IPS DF 4.7 (cell line): ENCODE results near the gene CASP10.

Experiments
- DNase-seq: peaks from one replicate; pipeline ENCODE4 v3.0.0-alpha.2; 2013; ENCODE audit warnings: low spot score; ENCODE audit errors: extremely low read depth

The CASP10 gene

DNA sequence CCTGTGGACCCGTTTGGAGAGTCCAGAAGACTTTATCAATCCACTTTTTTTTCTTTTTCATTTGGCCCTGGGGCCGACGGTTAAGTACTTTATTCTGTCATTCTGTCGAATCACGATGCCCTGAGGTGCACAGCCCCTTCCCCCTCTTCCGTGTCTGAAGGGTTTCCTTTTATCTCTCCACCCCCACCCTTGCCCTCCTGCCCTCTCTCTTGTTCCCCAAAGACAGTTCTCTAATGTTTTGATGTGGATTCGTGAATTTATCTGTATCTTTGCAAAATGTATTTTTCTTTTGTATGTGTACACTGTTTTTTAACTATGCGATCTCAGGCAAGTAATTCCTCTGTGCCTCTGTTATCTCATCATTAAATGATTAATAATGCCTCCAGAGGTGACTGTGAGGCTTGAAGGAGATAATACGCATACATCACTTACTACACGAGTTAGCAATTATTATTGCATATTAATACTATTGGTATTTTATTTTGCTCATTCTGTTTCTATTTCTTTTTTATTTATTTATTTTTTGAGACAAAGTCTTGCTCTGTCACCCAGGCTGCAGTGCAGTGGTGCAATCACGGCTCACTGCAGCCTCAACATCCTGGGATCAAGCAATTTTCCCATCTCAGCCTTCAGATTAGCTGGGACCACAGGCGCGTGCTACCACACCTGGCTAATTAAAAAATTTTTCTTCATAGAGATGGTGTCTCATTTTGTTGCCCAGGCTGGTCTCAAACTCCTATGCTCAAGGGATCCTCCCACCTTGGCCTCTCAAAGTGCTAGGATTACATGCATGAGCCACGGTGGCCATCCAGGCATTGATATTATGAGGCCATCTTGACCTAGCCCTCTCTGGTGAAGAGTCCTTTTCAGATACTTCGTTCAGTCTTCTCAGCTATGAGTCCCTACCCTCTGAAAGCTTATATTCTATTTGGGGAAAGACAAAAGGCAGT lies 76.0 kb downstream of the CASP10 start:
- DNase-seq, result no peak

DNA sequence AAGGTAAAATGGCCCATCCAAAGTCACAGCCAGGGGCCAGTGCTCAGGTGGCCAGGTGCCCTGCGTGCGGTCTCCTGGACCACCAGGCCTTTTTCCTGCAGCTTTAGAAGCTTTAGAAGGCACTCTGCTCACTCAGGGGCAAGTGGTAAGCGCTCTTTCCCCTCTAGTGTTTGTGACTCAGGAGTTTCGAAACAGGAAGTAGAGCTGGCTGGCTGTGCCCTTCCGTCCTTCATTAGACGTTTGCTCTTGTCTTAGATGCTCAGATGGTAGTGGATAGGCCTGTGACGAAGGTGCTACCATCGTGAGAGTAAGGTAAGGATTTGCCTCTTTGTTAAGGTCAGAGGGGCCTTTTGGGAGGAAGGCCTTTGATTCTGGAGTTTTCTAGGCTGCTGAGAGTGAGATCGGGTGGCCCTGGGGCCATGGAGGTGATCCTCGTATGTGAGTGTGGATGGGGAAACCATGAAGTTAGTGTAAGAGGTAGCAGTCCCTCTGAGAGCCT lies 77.4 kb downstream of the CASP10 start, which contains the start of gene CASP8:
CASP8 (plus strand) TSS at position 235 of the 499 bp plus-strand sequence. CDS start 5,951 bp downstream, outside the sequence.
- no peak for DNase-seq

DNA sequence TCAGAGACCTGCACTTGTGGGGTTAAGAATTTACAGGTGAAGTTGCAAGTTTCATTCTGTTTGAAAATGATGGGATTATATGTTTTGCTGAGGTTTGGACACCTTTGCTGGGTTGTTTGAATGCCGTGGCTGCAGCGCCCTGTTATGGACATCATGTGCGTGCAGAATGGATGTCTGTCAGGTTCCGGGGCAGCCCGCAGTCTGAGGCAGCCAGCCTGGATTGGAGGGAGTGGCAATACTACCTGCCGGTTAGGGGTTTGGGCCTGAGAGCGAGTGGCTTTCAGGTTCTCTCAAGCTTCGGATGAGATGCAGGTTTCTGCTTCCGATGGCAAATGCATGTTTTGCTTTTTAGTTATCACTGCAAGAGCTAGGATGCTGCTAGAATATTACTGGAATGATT lies 78.5 kb downstream of the CASP10 start:
- no peak for DNase-seq

DNA sequence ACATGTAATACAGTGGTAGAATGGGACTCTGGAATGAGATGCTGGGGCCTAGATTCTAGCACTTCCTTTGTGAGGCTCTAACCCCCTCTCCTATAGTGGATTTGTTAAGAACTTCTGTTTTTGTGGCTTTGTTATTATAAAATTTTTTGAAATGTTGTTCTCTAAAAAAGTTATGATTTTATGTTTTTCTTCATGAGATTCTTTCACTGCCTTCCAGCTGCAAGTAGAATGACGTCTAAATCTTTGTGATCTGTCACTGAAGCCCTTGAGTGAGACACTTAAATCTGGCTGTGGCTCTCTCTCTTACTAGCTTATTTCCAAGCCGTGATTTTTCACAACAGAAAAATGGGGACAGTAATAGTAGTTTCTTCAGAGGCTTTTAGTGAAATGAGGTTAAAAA lies 79.0 kb downstream of the CASP10 start:
- DNase-seq, result no peak

GRCh38 chr2:201262718-201263117 lies 79.8 kb downstream of the CASP10 start:
- DNase-seq, result no peak

DNA sequence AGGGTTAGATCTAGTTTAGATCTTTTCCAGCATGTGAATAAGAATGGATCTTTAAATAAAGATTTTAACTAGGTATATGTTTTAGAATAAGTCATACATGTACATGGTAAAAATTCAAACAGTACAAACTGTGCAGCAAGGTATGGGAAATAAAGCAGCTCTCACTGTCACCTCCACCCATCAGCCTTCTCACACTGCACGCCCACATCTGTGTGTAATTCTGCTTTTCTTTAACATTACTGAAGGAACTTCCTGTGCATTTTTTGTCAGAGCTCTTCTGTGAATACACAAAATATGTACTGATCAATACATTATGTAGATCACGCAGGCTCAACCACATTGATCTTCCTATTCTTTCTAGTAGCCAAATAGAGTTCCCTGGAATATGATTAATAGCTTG lies 80.8 kb downstream of the CASP10 start:
- no peak for DNase-seq

DNA sequence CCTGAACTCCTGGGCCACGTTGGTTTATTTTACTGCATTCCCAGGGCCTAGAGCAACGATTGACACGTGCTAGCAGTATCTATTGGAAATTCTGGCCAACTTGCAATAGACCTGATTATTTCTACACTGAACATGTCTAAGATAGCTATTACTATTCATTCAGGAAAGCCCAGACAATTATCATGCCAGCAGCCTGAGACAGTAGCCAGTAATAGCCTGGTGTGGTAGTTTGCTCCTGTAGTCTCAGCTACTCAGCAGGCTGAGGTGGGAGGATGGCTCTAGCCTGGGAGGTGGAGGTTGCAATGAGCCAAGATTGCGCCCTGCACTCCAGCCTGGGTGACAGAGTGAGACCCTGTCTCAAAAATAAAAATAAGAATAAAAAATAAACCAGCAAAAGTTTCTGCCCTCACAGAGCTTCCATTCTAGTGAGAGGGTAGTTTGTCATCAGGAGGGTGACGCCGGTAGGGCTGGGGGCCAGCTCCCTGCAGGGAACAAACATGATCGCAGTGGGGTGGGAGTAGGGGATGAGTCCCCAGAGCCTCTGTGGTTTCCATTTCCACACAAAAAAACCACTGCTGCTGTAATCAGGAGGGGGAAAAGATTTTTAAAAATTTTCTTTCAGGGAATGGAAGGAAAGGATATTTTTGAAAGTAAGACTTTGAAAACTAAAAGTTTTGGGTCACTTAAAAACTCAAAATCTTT lies 81.7 kb downstream of the CASP10 start:
- DNase-seq, result no peak

GRCh38 chr2:201266629-201267028 lies 83.7 kb downstream of the CASP10 start:
- no peak for DNase-seq

- DNase-seq, result no peak
Measured at GRCh38 chr2:201267278-201268030, 84.5 kb downstream of the CASP10 start.

DNA sequence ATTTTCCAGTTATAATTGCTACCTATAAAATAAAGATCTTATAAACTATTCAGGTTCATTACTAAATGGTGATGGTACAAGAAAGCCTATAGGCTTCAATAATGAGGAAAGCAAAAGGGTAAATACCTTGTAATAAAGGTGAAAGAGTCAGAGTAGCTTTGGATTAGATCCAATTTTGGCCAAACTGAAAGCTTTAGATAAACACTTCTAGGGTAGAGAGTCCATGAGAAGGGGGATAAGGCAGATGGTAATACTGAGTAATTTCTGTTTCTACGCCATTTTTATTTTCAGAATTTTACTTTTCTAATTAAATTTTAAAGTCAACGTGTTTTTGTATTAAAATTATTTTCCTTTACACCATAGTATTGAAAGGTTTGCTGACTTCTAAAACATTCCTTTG lies 86.8 kb downstream of the CASP10 start:
- DNase-seq, result no peak

DNA sequence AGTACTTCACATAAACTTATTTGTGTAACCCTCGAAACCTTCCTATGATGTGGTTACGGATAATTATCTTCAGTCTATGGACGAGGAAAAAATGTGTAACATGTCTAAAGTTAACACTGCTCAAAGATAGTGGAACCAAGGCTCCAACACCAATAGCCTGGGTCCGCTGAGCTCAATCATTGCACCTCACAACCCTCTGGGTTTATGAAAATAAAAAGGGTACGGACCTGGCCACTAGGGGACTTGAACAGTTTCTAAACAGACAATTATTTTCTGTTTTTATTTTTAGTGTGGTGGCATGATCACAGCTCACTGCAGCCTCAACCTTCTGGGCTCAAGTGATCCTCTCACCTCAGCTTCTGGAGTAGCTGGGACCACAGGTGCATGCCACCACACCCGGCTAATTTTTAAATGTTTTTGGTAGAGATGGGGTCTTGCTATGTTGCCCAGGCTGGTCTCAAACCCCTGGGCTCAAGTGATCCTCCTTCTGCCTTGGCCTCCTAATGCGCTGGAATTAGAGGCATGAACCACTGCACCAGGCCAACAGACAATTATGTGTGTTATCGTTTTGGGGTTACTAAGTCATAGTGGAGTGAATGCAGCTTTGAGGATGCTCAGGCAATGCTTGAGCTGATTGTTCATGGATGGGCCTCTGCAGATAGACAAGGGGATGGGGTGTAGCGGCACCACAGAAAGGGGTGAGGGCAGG lies 87.5 kb downstream of the CASP10 start:
- DNase-seq, result no peak

DNA sequence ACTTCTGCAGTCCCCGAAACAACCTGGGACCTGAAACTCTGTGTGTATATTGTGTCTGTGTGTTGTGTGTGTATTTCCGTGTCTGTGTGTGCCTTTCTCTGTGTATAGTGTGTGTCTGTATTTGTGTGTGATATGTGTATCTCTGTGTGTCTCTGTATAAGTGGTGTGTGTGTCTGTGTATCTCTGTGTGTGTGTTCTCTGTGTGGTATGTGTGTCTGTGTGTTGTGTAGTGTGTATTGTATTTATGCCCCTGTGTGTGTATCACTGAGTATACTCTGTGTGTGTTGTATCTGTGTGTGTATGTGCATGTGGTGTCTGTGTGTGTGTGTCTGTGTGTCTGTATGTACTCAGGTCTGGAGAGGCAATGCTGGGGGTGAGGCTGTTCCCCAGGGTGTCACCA lies 89.0 kb downstream of the CASP10 start:
- DNase-seq, result no peak

DNA sequence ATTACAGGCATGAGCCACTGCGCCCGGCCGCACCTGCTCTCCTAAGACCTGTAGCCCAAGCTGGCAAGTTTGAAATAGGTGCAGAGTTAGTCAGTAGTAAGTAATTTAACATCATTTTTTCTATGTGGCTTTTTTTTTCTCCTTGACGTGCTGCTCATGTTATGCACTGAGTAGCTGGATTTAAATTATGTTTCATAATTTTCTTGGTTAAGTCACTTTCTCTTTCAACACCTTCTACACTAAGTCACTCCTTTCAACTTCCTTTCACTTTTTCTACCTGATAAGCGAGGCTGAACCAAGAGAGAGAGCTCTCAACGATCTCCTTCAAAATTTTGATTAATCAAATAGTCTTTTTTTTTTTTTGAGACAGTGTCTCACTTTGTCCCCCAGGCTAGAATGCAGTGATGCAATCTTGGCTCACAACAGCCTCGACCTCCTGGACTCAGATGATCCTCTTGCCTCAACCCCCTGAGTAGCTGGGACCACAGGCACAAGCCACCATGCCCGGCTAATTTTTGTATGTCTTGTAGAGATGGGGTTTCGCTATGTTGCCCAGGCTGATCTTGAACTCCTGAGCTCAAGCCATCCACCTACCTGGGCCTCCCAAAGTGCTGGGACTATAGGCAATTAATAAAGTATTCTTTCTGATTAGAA lies 90.5 kb downstream of the CASP10 start:
- no peak for DNase-seq

DNA sequence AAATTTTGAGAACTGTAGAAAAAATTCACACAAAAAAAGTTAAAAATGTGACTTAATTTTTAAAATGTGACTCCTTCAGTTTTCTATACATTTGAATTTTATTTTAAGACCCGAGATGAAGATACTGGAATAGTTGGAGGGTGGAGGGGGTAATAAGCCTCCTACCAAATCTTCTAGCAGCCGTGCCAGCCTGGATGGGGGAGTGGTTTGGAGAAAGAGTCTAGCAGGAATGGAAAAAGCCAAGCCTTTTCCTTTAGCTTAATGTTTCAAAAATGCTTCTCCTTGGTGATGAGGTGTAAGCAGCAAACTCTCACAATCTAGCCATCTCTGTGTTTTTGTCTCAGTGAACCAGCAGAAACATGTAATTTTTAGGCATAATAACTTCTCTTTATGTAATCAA lies 92.1 kb downstream of the CASP10 start:
- no peak for DNase-seq

GRCh38 chr2:201275990-201276389 lies 93.0 kb downstream of the CASP10 start:
- no peak for DNase-seq

DNA sequence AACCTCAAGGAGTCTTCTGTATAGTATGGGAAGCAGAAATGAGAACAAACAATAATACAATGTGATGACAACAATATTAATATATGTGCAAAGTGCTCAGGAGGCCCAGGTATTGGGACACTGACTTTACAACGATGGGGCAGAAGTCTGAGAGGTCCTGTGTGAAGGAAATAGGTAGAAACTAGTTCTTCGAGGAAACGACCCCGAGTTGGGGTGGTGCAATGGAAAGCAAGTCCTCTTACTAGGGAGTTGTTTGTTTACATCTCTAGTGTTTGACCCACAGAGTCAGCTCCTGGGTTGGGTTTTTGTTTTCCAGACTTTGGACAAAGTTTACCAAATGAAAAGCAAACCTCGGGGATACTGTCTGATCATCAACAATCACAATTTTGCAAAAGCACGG lies 93.6 kb downstream of the CASP10 start:
- DNase-seq, result no peak
